ENCODE measurements around the gene GET4. TPM values are rescaled to one million over a fixed set of nuclear protein-coding genes. Genes with fewer than 3 reads are reported as not detected.

Gene GET4
- total RNA-seq, 1 experiment from 2014 or later, result 90.9 TPM

DNA sequence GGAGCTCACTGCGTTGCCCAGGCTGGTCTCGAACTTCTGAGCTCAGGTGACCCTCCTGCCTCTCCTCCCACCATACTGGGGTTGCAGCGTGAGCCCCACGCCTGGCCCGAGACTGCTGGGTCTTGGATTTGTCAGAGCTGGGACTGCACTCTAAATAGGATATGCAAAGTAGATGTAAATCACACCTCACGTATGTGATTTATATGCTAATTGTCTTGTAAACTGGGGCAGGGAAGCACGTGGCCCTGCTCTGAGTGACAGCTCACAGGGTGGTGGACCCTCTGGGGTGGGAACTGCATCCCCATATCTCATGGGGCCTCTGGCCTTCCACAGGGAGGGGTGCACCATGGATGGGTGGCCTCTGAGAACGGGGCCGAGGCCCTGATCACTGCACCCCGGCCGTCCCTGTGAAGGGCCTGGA, 34.1 kb downstream of the GET4 start:
- TF ChIP-seq POLR2AphosphoS5 (IDR thresholded peaks at IDR 0.05; ENCODE audit: low read depth, low read length) (no peak), TCF7L2 (IDR thresholded peaks at IDR 0.05; ENCODE audit: low read depth, low read length) (no peak), SIN3A (IDR thresholded peaks at IDR 0.05; ENCODE audit: borderline replicate concordance, insufficient read depth, low read depth, low read length) (no peak), REST (IDR thresholded peaks at IDR 0.05; ENCODE audit: insufficient read depth in 1 of 2, low read depth in 2 of 2, low read length in 1 of 2) (no peak)
- TF ChIP-seq, protein P1, sequence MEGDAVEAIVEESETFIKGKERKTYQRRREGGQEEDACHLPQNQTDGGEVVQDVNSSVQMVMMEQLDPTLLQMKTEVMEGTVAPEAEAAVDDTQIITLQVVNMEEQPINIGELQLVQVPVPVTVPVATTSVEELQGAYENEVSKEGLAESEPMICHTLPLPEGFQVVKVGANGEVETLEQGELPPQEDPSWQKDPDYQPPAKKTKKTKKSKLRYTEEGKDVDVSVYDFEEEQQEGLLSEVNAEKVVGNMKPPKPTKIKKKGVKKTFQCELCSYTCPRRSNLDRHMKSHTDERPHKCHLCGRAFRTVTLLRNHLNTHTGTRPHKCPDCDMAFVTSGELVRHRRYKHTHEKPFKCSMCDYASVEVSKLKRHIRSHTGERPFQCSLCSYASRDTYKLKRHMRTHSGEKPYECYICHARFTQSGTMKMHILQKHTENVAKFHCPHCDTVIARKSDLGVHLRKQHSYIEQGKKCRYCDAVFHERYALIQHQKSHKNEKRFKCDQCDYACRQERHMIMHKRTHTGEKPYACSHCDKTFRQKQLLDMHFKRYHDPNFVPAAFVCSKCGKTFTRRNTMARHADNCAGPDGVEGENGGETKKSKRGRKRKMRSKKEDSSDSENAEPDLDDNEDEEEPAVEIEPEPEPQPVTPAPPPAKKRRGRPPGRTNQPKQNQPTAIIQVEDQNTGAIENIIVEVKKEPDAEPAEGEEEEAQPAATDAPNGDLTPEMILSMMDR (IDR thresholded peaks at IDR 0.05), result no peak
- DNase-seq (ENCODE audit: low read depth, low spot score) (no peak), ATAC-seq (no peak)
- ChIA-PET CTCF (no interaction called here), POLR2A (no interaction called here)
- intact Hi-C loops (cut with micrococcal nuclease; ENCODE audit: unreplicated experiment) (no loop called here), in situ Hi-C loops (cut with HindIII; ENCODE audit: low pct_unique_long_range_greater_than_20kb, low sequenced_read_pairs) (no loop called here)
- H3K27me3 ChIP-seq (ENCODE audit: control insufficient read depth, insufficient read depth, low read length), result no peaks in the 10 kb centered on the region
- no TSS peak for BruUV-seq (replicated peaks)
- no peaks in the 10 kb centered on the region for H3K36me3 ChIP-seq (ENCODE audit: control insufficient read depth, insufficient read depth, low read length)
- no peaks in the 10 kb centered on the region for H3K9me3 ChIP-seq (ENCODE audit: control insufficient read depth, insufficient read depth, low read depth, low read length)
- no peak overlapping the region for H3K4me3 ChIP-seq (ENCODE audit: low read depth in 2 of 2, low read length in 2 of 2)
- H3K4me1 ChIP-seq (ENCODE audit: control insufficient read depth, insufficient read depth, low read length), result peaks cover 11% of the 10 kb centered on the region
- no peak overlapping the region for H3K27ac ChIP-seq (ENCODE audit: low read length)

- Histone ChIP-seq H3K9me3 (ENCODE audit: control insufficient read depth, insufficient read depth, low read depth, low read length) (no peaks in the 10 kb centered on the region), H3K36me3 (ENCODE audit: control insufficient read depth, insufficient read depth, low read length) (no peaks in the 10 kb centered on the region), H3K27me3 (ENCODE audit: control insufficient read depth, insufficient read depth, low read length) (no peaks in the 10 kb centered on the region), H3K4me3 (ENCODE audit: low read depth in 2 of 2, low read length in 2 of 2) (no peak overlapping the region), H3K27ac (ENCODE audit: low read length) (no peak overlapping the region), H3K4me1 (ENCODE audit: control insufficient read depth, insufficient read depth, low read length) (peaks cover 11% of the 10 kb centered on the region)
- ATAC-seq, result no peak; the same call in 1 of the 2 replicates
- DNase-seq (ENCODE audit: low read depth, low spot score), result no peak
- TF ChIP-seq POLR2AphosphoS5 (IDR thresholded peaks at IDR 0.05; ENCODE audit: low read depth, low read length) (no peak), TCF7L2 (IDR thresholded peaks at IDR 0.05; ENCODE audit: low read depth, low read length) (no peak), SIN3A (IDR thresholded peaks at IDR 0.05; ENCODE audit: borderline replicate concordance, insufficient read depth, low read depth, low read length) (no peak), REST (IDR thresholded peaks at IDR 0.05; ENCODE audit: insufficient read depth in 1 of 2, low read depth in 2 of 2, low read length in 1 of 2) (no peak)
- TF ChIP-seq, protein P1 (IDR thresholded peaks at IDR 0.05), result no peak
- ChIA-PET CTCF (no interaction called here), POLR2A (no interaction called here)
- intact Hi-C loops (cut with micrococcal nuclease; ENCODE audit: unreplicated experiment) (no loop called here), in situ Hi-C loops (cut with HindIII; ENCODE audit: low pct_unique_long_range_greater_than_20kb, low sequenced_read_pairs) (no loop called here)
- BruUV-seq (replicated peaks), result no TSS peak
Measured at GRCh38 chr7:910931-911431, 34.6 kb downstream of the GET4 start.

Data from Panc1 (cell line).